T-helper 2 cell treated with Interferon-gamma antibody and Interleukin-4, amounts not matched to agents 5 μg/mL and 100 μg/mL, for 36 hours (primary cell): ENCODE data around the gene APBA2.

Experiments
- DNase-seq: peaks from one replicate; pipeline ENCODE4 v3.0.0; 2021; ENCODE audit warnings: low spot score
- H3K27ac Mint-ChIP-seq: one replicate; pipeline ENCODE4 v1.8.0; 2021; ENCODE audit warnings: mild to moderate bottlenecking, mixed read lengths
- H3K27me3 Mint-ChIP-seq: one replicate; pipeline ENCODE4 v1.8.0; 2021; ENCODE audit warnings: low read depth, mixed read lengths
- H3K36me3 Mint-ChIP-seq: one replicate; pipeline ENCODE4 v1.8.0; 2021; ENCODE audit warnings: low read depth, mixed read lengths
- H3K4me1 Mint-ChIP-seq: one replicate; pipeline ENCODE4 v1.8.0; 2021; ENCODE audit warnings: low read depth, mixed read lengths
- H3K4me3 Mint-ChIP-seq: one replicate; pipeline ENCODE4 v1.8.0; 2022; ENCODE audit warnings: mild to moderate bottlenecking, moderate library complexity, mixed read lengths
- H3K9me3 Mint-ChIP-seq: one replicate; pipeline ENCODE4 v1.8.0; 2021; ENCODE audit warnings: mixed read lengths

Gene APBA2

DNA sequence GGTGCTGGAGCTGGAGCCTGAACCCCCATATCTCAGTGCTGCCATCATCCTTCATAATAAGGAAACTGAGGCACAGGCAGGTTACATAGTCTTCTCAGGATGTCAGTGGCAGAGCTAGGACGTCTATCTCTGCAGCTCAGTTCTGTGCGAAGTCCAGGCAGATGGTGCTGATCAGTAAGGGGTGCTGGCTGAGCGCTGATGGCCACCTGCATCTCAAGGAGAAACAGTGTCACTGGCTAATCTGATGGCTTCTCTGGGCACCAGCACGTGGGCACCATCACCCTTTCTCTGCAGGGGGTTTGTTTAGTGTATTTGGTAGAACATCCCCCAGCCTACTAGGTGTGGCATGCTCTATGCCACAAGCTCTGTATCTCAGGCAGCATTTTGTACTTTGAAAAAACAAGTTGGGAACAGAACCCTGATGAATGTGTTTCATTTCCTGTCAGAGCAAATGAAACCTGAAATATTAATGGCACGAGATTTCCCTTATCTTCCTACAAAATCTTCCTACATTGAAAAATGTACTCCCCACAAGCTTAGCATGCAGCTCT lies 35.1 kb downstream of the APBA2 start:
- DNase-seq, result no peak
- H3K27ac Mint-ChIP-seq, result no peak overlapping the region
- peaks cover 11% of the 10 kb centered on the region for H3K27me3 Mint-ChIP-seq
- H3K4me1 Mint-ChIP-seq, result peaks cover 31% of the 10 kb centered on the region
- H3K4me3 Mint-ChIP-seq, result peak overlapping the region; percentile 5
- peaks cover 3% of the 10 kb centered on the region for H3K36me3 Mint-ChIP-seq
- no peaks in the 10 kb centered on the region for H3K9me3 Mint-ChIP-seq

DNA sequence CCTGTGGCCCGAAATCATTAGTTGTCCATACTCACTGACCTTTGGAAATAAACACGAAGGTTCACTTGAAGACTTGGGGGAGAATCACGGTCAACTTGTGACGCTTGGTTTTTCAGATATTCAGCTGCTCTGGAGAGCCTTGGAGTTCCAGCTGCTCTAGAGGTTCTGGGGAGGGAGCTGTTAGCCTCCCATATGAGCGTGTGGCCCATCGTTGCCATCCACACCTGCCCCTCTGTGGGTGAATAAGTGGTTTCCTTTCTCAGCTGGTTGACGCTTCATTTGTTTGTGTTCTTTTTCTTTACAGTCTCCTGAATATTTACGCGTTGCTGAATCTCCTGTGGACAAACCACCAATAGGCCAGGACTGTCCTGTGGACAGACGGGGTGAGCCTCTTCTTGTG lies 35.6 kb downstream of the APBA2 start:
- Mint-ChIP-seq H3K36me3 (peaks cover 3% of the 10 kb centered on the region), H3K4me1 (peaks cover 31% of the 10 kb centered on the region), H3K27ac (no peak overlapping the region), H3K27me3 (peaks cover 12% of the 10 kb centered on the region), H3K9me3 (no peaks in the 10 kb centered on the region), H3K4me3 (peak overlapping the region; percentile 5)
- DNase-seq, result no peak

- Mint-ChIP-seq H3K27ac (no peak overlapping the region), H3K4me3 (no peak overlapping the region), H3K27me3 (peaks cover 12% of the 10 kb centered on the region), H3K4me1 (peaks cover 31% of the 10 kb centered on the region), H3K9me3 (no peaks in the 10 kb centered on the region), H3K36me3 (peaks cover 3% of the 10 kb centered on the region)
- DNase-seq, result no peak
Observed at GRCh38 chr15:28921919-28922706, 36.3 kb downstream of the APBA2 start.

GRCh38 chr15:28922707-28923012 lies 36.9 kb downstream of the APBA2 start:
- no peak overlapping the region for H3K27ac Mint-ChIP-seq
- H3K9me3 Mint-ChIP-seq, result no peaks in the 10 kb centered on the region
- peaks cover 31% of the 10 kb centered on the region for H3K4me1 Mint-ChIP-seq
- H3K4me3 Mint-ChIP-seq, result no peak overlapping the region
- DNase-seq, result no peak
- peaks cover 3% of the 10 kb centered on the region for H3K36me3 Mint-ChIP-seq
- H3K27me3 Mint-ChIP-seq, result peaks cover 12% of the 10 kb centered on the region

GRCh38 chr15:28923726-28924280 lies 38.0 kb downstream of the APBA2 start:
- Mint-ChIP-seq H3K4me3 (no peak overlapping the region), H3K27me3 (peaks cover 12% of the 10 kb centered on the region), H3K27ac (no peak overlapping the region), H3K4me1 (peaks cover 31% of the 10 kb centered on the region), H3K9me3 (no peaks in the 10 kb centered on the region), H3K36me3 (peaks cover 3% of the 10 kb centered on the region)
- no peak for DNase-seq

- H3K4me1 Mint-ChIP-seq, result peaks cover 10% of the 10 kb centered on the region
- H3K4me3 Mint-ChIP-seq, result no peak overlapping the region
- H3K27ac Mint-ChIP-seq, result no peak overlapping the region
Observed at GRCh38 chr15:28927043-28927442, 41.3 kb downstream of the APBA2 start.

GRCh38 chr15:28929200-28929599 lies 43.4 kb downstream of the APBA2 start:
- Mint-ChIP-seq H3K9me3 (no peaks in the 10 kb centered on the region), H3K4me3 (no peak overlapping the region), H3K36me3 (peaks cover 1% of the 10 kb centered on the region), H3K4me1 (peaks cover 11% of the 10 kb centered on the region), H3K27ac (no peak overlapping the region), H3K27me3 (peaks cover 8% of the 10 kb centered on the region)
- DNase-seq, result no peak

More at GRCh38 chr15:28927043-28927442, 41.3 kb downstream of the APBA2 start:
- no peak for DNase-seq
- Mint-ChIP-seq H3K36me3 (peaks cover 3% of the 10 kb centered on the region), H3K9me3 (no peaks in the 10 kb centered on the region), H3K27me3 (peaks cover 12% of the 10 kb centered on the region)

- no peak for DNase-seq
- Mint-ChIP-seq H3K36me3 (no peaks in the 10 kb centered on the region), H3K27me3 (peaks cover 4% of the 10 kb centered on the region), H3K4me1 (peaks cover 4% of the 10 kb centered on the region), H3K9me3 (no peaks in the 10 kb centered on the region), H3K27ac (no peak overlapping the region), H3K4me3 (no peak overlapping the region)
Observed at GRCh38 chr15:28930011-28930410, 44.2 kb downstream of the APBA2 start.

DNA sequence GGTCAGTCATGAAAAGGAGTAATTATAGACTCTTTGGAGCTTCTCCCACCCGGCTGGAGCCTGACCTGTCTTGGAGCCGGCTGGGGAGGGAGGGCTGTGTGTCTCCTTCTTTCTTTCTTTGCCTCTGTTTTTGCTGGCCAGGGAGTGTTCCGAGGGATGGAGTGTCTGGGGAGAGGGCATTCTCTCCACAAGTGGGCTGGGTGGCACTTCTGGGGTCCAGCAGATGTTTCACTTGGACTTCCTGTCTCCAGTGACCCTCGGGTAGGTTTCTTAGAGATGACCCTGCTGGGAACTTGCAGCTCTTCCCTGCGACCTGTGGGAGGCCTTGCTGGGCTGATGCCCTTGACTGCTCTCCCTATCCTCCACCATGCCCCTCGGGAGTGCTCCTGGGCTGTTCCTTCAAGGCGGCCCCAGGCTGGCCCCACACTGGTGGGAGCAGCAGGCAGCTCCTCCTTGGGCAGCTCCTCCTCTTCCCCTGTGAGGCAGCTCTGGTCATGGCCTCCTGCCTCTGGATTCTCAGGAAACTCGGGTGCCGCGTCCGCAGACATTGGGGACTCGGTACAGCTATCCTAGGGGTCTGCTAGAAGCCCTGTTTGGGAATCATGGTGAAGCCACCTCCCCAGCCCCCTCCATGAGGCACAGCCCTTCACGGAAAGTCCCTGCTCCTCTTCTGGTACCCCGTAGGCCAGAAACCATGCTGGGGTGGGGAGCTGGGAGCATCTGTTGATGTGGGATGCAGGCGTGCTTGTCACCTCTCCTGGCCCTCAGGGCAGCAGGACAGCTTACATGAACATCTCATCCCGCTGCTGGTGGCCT lies 44.9 kb downstream of the APBA2 start:
- Mint-ChIP-seq H3K36me3 (no peaks in the 10 kb centered on the region), H3K4me1 (peaks cover 7% of the 10 kb centered on the region), H3K4me3 (no peak overlapping the region), H3K27me3 (peaks cover 2% of the 10 kb centered on the region), H3K9me3 (no peaks in the 10 kb centered on the region), H3K27ac (no peak overlapping the region)
- no peak for DNase-seq

DNA sequence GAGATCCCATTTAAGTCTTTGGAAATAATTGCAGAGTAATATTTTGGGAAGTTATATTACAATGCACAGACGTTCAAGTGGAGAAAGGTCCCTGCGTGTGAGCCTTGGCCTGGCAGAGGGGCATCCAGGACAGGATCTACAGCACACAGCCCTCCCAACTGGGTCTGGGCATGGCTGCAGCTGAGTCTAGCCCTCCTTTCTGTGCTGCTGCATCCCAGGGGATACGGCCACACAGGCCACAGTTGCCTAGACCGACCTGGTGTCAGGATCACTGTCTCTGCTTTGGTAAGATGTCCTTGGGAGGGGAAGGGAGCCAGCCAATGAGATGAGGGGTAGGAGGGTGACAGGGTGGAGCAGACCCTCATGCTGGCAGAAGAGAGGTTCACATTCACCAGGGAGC lies 46.1 kb downstream of the APBA2 start:
- Mint-ChIP-seq H3K27ac (no peak overlapping the region), H3K27me3 (no peaks in the 10 kb centered on the region), H3K4me1 (peaks cover 18% of the 10 kb centered on the region), H3K36me3 (no peaks in the 10 kb centered on the region), H3K9me3 (no peaks in the 10 kb centered on the region), H3K4me3 (no peak overlapping the region)
- DNase-seq, result no peak

DNA sequence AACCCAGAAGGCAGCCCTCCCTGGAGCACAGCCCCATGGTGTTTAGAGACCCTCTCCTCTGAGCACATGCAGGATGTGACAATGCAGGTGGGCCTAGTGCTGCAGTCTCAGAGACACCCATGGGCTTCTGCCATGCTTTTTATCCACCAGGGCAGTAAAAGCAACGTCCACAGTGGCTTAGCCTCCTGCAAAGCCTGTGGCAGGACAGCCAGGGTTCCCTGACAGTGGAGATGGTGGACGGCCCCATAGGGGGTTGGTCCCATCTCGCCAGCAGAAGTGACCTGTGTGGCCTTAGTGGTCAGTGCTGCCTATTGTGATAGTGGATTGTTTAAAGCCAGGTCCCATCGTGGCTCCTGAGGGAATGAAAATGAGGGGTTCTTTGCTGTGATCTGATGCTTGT lies 46.6 kb downstream of the APBA2 start:
- no peak for DNase-seq
- no peak overlapping the region for H3K4me3 Mint-ChIP-seq
- no peaks in the 10 kb centered on the region for H3K27me3 Mint-ChIP-seq
- H3K9me3 Mint-ChIP-seq, result no peaks in the 10 kb centered on the region
- peaks cover 22% of the 10 kb centered on the region for H3K4me1 Mint-ChIP-seq
- peaks cover 2% of the 10 kb centered on the region for H3K36me3 Mint-ChIP-seq
- no peak overlapping the region for H3K27ac Mint-ChIP-seq

DNA sequence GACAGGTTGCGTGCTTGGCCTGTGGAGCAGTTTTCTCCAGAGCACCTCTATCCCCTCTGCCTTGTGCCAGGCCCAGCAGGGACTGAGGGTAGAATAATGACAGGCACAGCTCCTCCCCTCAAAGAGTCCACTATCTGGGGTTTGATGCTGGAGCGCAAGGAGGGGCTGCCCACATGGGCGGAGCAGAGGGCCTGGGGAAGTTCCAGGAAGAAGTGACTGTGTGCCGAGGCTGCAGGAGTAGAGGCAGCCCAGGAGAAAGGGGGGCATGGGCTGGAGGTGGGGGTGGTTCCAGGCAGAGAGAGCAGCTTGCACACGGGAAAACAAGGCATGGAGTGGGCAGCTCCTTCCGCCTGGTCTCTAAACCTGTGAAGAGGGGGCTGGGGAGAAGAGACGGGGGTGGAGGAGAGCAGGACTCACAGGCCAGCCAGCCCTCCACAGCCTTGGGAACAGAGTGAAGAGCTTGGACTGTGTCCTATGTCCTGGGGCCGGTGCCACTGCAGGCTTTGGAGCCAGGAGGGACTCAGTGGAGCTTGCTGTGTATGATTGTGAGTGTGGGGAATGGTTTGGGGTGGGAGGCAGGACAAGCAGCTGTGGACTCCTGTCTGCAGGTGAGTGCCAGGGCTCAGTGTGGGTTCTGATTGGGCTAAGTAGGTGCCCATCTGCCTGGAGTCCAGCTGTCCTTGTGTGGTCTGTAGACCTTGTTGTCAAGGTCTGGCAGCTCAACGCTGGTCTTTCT lies 48.1 kb downstream of the APBA2 start:
- peaks cover 27% of the 10 kb centered on the region for H3K4me1 Mint-ChIP-seq

DNA sequence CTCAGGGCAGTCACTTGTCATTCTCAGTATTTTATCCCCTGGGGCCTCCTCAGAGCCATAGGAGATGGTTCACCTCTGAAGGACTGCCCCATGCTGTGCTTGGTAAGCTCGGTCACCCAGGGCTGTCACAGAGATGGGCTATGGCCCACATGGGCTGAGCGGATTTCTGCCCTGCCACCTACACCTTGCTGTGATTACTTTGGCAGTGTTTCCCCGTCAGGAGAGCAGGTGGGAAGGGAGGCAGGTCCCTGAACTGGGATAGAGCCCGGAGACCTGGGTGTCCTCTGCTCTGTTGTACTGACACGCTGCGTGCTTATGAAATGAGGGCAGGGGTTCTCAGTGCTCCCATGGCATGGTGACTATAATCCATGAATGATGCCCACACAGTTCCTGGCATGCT lies 48.9 kb downstream of the APBA2 start:
- no peak overlapping the region for H3K27ac Mint-ChIP-seq
- no peaks in the 10 kb centered on the region for H3K27me3 Mint-ChIP-seq
- peaks cover 31% of the 10 kb centered on the region for H3K4me1 Mint-ChIP-seq
- DNase-seq, result no peak
- peaks cover 2% of the 10 kb centered on the region for H3K36me3 Mint-ChIP-seq
- H3K4me3 Mint-ChIP-seq, result no peak overlapping the region
- H3K9me3 Mint-ChIP-seq, result no peaks in the 10 kb centered on the region

More for the DNA sequence above, 48.1 kb downstream of the APBA2 start:
- Mint-ChIP-seq H3K27me3 (no peaks in the 10 kb centered on the region), H3K9me3 (no peaks in the 10 kb centered on the region), H3K36me3 (peaks cover 2% of the 10 kb centered on the region), H3K27ac (no peak overlapping the region), H3K4me3 (no peak overlapping the region)
- no peak for DNase-seq
